GM12878 (cell line): ENCODE results near the gene VPS13C.
"Not testable (repeated sequence)": the region's sequence is repeated elsewhere in the genome, so short reads cannot be mapped to it uniquely, and the experiment has no call there.

Experiments
- CREB1 ChIP-seq: IDR thresholded peaks from 2 replicates; pipeline ENCODE4 v1.6.1; 2012; ENCODE audit warnings: low read depth, mild to moderate bottlenecking, inconsistent platforms
- JUND ChIP-seq: IDR thresholded peaks from 2 replicates; pipeline ENCODE4 v1.6.1; 2012; ENCODE audit warnings: low read depth, mild to moderate bottlenecking, low read length, improper control_type of control experiment, moderate library complexity
- POLR2A ChIP-seq: IDR thresholded peaks from 2 replicates; pipeline ENCODE4 v1.6.1; 2011; ENCODE audit warnings: low read depth, mild to moderate bottlenecking, low read length
- ZNF217 ChIP-seq: fragments of 450-650 bp; IDR thresholded peaks from 2 replicates; pipeline ENCODE4 v1.6.1; 2017; ENCODE audit warnings: antibody characterized with exemption, mild to moderate bottlenecking
- TF ChIP-seq, protein P1 (sequence below), 3 experiments: IDR thresholded peaks in 2 of 3; conservative IDR thresholded peaks in 1 of 3; 2 replicates each; pipeline ENCODE4 v1.5.1; 2011; ENCODE audit warnings: low read depth in 3 of 3, low read length in 3 of 3, mild to moderate bottlenecking in 3 of 3, control low read depth in 2 of 3, moderate library complexity in 2 of 3, inconsistent platforms in 1 of 3, mixed read lengths in 1 of 3; ENCODE audit not compliant: control insufficient read depth in 2 of 3, insufficient read depth in 1 of 3; ENCODE audit errors: extremely low read depth in 1 of 3
- TF ChIP-seq, protein P2 (sequence below): IDR thresholded peaks from 2 replicates; pipeline ENCODE4 v1.6.1; 2012; ENCODE audit warnings: low read depth, low read length, improper control_type of control experiment
- TF ChIP-seq, protein P3 (sequence below): fragments of 450-650 bp; conservative IDR thresholded peaks from 2 replicates; pipeline ENCODE4 v1.6.1; 2017; ENCODE audit warnings: mild to moderate bottlenecking, moderate library complexity

GRCh38 chr15:62048254-62048653 lies 12.0 kb downstream of the VPS13C start:
- TF ChIP-seq, protein P1, sequence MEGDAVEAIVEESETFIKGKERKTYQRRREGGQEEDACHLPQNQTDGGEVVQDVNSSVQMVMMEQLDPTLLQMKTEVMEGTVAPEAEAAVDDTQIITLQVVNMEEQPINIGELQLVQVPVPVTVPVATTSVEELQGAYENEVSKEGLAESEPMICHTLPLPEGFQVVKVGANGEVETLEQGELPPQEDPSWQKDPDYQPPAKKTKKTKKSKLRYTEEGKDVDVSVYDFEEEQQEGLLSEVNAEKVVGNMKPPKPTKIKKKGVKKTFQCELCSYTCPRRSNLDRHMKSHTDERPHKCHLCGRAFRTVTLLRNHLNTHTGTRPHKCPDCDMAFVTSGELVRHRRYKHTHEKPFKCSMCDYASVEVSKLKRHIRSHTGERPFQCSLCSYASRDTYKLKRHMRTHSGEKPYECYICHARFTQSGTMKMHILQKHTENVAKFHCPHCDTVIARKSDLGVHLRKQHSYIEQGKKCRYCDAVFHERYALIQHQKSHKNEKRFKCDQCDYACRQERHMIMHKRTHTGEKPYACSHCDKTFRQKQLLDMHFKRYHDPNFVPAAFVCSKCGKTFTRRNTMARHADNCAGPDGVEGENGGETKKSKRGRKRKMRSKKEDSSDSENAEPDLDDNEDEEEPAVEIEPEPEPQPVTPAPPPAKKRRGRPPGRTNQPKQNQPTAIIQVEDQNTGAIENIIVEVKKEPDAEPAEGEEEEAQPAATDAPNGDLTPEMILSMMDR (IDR thresholded peaks at IDR 0.05 in 2 of 3, conservative IDR thresholded peaks at IDR 0.05 in 1 of 3; ENCODE audit: control insufficient read depth in 2 of 3, extremely low read depth in 1 of 3, insufficient read depth in 1 of 3, low read depth in 3 of 3, low read length in 3 of 3): not testable (repeated sequence)
- not testable (repeated sequence) for TF ChIP-seq JUND, ZNF217, CREB1, POLR2A
- TF ChIP-seq, protein P2, sequence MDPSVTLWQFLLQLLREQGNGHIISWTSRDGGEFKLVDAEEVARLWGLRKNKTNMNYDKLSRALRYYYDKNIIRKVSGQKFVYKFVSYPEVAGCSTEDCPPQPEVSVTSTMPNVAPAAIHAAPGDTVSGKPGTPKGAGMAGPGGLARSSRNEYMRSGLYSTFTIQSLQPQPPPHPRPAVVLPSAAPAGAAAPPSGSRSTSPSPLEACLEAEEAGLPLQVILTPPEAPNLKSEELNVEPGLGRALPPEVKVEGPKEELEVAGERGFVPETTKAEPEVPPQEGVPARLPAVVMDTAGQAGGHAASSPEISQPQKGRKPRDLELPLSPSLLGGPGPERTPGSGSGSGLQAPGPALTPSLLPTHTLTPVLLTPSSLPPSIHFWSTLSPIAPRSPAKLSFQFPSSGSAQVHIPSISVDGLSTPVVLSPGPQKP: not testable (repeated sequence)
- TF ChIP-seq, protein P3, sequence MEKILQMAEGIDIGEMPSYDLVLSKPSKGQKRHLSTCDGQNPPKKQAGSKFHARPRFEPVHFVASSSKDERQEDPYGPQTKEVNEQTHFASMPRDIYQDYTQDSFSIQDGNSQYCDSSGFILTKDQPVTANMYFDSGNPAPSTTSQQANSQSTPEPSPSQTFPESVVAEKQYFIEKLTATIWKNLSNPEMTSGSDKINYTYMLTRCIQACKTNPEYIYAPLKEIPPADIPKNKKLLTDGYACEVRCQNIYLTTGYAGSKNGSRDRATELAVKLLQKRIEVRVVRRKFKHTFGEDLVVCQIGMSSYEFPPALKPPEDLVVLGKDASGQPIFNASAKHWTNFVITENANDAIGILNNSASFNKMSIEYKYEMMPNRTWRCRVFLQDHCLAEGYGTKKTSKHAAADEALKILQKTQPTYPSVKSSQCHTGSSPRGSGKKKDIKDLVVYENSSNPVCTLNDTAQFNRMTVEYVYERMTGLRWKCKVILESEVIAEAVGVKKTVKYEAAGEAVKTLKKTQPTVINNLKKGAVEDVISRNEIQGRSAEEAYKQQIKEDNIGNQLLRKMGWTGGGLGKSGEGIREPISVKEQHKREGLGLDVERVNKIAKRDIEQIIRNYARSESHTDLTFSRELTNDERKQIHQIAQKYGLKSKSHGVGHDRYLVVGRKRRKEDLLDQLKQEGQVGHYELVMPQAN: not testable (repeated sequence)
